Esophagus muscularis mucosa (tissue), 4 donors: ENCODE data around the gene USP9X. TPM values are rescaled to one million over a fixed set of nuclear protein-coding genes. Genes with fewer than 3 reads are reported as not detected.

Experiments used
- DNase-seq: peaks from one replicate; pipeline ENCODE4 v3.0.0-alpha.2; 2017; ENCODE audit errors: extremely low spot score
- H3K27ac ChIP-seq, 4 donors: fragments of 200-600 bp; sonication (generic); replicated peaks in 1 of 4; 1 replicate in 3 of 4; 2 replicates in 1 of 4; pipeline ENCODE4 v1.5.1; 2016 to 2019; ENCODE audit warnings: mild to moderate bottlenecking in 1 of 4
- H3K27me3 ChIP-seq, 4 donors: fragments of 200-600 bp; sonication (generic); one replicate each; pipeline versions ENCODE4 v1.5.1 to v1.6.0; 2016 to 2019
- H3K36me3 ChIP-seq, 4 donors: fragments of 200-600 bp; sonication (generic); one replicate each; pipeline ENCODE4 v1.5.1; 2016 to 2019
- H3K4me1 ChIP-seq, 4 donors: fragments of 200-600 bp; sonication (generic); one replicate each; pipeline ENCODE4 v1.5.1; 2016 to 2019
- H3K4me3 ChIP-seq, 4 donors: fragments of 200-600 bp; sonication (generic); 1 replicate in 2 of 4; 2 replicates in 2 of 4; pipeline ENCODE4 v1.5.1; 2016 to 2019; ENCODE audit warnings: mild to moderate bottlenecking in 4 of 4, moderate library complexity in 1 of 4
- H3K9me3 ChIP-seq, 4 donors: fragments of 200-600 bp; sonication (generic); 1 replicate in 3 of 4; 2 replicates in 1 of 4; pipeline ENCODE4 v1.5.1; 2016 to 2019
- EP300 ChIP-seq: sonication (generic); formaldehyde crosslinking; IDR thresholded peaks from one replicate; pipeline ENCODE4 v1.6.1; 2017; ENCODE audit warnings: antibody characterized with exemption
- POLR2A ChIP-seq: fragments of 450-650 bp; IDR thresholded peaks from one replicate; pipeline ENCODE4 v1.6.1; 2017; ENCODE audit warnings: antibody characterized with exemption, moderate library complexity, mild to moderate bottlenecking, low read depth
- POLR2AphosphoS5 ChIP-seq, 2 donors: sonication (generic); formaldehyde crosslinking; IDR thresholded peaks; one replicate each; pipeline ENCODE4 v1.6.1; 2017; ENCODE audit warnings: antibody characterized with exemption in 2 of 2
- WGBS: methylation state at CpG from one replicate; pipeline ENCODE4 v1.1.5; 2018; 5-methylcytosine and 5-hydroxymethylcytosine counted together
- intact Hi-C: fragments of 100-400 bp; cut with DNase I; formaldehyde crosslinking; loops from one replicate; pipeline ENCODE4 v1.15.1; 2023
- total RNA-seq, 4 donors: library from RNA; depleted of rRNA; stranded (reverse); fragments of >200 nt; gene quantifications; one replicate each; pipeline versions ENCODE4 v1.1.0 to v1.2.1, GENCODE V29; 2016
- TF ChIP-seq, protein P1 (sequence below), 3 experiments: fragments of 200-600 bp in 2 of 3; fragments of 450-650 bp in 1 of 3; sonication (generic) in 2 of 3; IDR thresholded peaks; one replicate each; pipeline ENCODE4 v1.5.1; 2017 to 2019; ENCODE audit warnings: antibody characterized with exemption in 3 of 3, mild to moderate bottlenecking in 2 of 3, moderate library complexity in 1 of 3

USP9X gene
- total RNA-seq, 4 donors from 2014 or later: 97.3 to 142 (median 113) TPM

DNA sequence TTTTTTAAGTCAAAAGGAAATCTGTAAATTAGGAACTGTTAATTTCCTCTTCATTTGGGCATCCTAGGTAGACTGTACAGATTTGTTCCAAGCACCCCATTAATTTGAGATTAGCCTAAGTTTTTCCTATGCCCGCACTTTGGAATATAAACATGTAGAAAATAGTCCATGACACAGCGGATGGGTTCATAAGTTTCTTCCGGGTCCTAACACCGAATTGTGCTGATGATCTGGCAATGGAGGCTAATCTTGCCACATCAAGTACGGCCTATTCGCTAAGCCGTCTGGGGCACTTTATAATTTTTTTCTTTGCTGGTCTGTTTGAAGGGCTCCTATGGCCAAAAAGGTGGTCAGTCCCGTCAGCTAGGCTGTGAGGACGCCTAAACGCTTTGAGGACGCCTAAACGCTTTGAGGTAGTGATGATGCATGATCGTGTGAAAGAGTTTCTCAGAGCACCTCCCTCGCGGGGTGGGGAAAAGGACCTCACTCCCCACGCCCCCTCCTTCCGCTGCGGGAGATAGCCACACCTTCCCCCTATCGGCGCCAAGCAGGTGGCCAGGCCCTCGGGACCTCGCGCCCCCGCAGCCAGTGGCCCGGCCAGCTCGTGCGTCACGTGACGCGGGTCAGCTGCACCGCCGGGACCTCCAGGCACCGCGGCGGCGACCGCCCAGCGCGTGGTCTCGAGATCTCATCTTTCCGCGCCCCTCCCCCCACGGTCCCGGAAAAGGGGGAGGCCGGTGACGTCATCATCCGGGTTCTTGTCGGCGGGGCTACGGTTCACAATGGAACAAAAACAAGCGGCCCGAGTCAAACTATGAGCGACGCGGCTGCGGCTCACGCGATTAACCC is 977 bp upstream of the USP9X start:
- DNase-seq: peak; percentile 99
- intact Hi-C loops: loop anchor here (10.0 kb wide), 3 partner anchors 251 to 439 kb away; partner anchors contain the start of genes CXorf38, DDX3X and MED14
- H3K36me3 ChIP-seq: no peaks in the 10 kb centered on the region
- peak overlapping the region; percentile 75 to 96 (median 88) for H3K4me3 ChIP-seq
- H3K27ac ChIP-seq: peak overlapping the region; percentile 95 to 98 (median 97)
- peaks cover 2 to 28% (median 13%) of the 10 kb centered on the region in 4 donors for H3K4me1 ChIP-seq
- H3K9me3 ChIP-seq: no peaks in the 10 kb centered on the region
- TF ChIP-seq EP300 (peak; percentile 64), POLR2AphosphoS5 (IDR thresholded peaks at IDR 0.05) (peak; percentile 93 to 95), POLR2A (peak; percentile 61)
- TF ChIP-seq, protein P1, sequence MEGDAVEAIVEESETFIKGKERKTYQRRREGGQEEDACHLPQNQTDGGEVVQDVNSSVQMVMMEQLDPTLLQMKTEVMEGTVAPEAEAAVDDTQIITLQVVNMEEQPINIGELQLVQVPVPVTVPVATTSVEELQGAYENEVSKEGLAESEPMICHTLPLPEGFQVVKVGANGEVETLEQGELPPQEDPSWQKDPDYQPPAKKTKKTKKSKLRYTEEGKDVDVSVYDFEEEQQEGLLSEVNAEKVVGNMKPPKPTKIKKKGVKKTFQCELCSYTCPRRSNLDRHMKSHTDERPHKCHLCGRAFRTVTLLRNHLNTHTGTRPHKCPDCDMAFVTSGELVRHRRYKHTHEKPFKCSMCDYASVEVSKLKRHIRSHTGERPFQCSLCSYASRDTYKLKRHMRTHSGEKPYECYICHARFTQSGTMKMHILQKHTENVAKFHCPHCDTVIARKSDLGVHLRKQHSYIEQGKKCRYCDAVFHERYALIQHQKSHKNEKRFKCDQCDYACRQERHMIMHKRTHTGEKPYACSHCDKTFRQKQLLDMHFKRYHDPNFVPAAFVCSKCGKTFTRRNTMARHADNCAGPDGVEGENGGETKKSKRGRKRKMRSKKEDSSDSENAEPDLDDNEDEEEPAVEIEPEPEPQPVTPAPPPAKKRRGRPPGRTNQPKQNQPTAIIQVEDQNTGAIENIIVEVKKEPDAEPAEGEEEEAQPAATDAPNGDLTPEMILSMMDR (IDR thresholded peaks at IDR 0.05): no peak
- H3K27me3 ChIP-seq: no peaks in the 10 kb centered on the region
- WGBS: 0% methylated on average over 31 of the region's 58 CpGs

DNA sequence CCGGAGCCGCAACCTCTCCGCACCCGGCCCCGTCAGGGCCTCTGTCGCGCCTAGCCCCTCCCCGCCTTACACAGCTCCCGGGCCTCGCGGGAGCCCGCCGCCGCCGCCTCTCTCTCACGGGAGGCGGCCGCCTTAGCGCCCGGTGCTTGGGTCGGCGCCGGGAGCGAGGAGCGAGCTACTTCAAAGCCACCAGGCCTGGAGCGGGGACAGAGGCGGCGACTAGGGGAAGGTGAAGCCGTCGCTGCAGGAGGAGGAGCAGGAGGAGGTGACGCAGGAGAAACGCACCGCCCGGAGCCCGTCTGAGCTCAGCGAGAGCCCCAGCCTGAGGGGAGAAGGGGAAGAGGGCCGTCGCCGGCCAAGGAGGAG is 250 bp downstream of the USP9X start:
- WGBS: 2% methylated on average over 16 of the region's 39 CpGs
- intact Hi-C loops: loop anchor here (5.0 to 10.0 kb wide), 4 partner anchors 153 to 441 kb away; partner anchors contain the start of genes CXorf38, DDX3X and MED14
- no peak for DNase-seq

DNA sequence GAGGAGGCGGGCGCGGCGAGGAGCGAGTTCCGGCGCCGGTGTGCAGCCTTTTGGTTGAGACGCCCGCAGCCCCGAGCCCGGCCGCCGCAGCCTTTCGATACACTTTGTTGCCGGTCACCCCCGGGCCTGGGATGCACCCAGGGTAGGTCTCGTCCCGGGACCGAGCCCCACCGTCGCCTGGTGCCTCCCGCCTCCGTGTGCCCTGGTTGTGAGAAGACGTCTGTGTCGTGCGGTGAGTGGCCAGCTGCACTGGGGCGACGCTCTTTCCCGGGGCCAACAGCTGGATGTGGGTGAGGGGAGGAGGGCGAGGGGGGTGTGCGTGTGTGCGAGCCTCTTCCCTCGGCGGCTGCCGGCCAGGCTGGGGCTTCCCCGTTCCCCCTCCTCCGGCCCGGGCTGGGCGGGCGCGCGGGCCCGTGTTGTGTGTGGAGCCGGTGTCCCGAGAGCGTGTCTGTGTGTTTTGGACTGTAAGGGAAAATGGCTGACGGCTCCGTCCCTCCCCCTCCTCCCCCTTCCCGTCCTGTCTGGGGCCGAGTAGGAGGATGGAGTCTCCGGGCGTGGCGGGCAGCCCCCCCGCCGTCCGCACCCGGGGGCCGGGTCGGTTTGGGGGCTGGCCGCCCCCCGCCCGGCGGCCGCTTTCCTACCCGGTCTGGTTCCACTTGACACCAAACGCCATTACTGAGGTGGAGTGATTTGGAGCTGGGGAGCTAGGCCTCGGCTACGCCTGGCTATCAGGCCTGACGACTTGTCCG is 807 bp downstream of the USP9X start:
- WGBS: 1% methylated on average over 14 of the region's 71 CpGs
- no peak for DNase-seq
- Histone ChIP-seq H3K36me3 (no peaks in the 10 kb centered on the region), H3K9me3 (no peaks in the 10 kb centered on the region), H3K27me3 (no peaks in the 10 kb centered on the region), H3K4me1 (peaks cover 3 to 43% (median 30%) of the 10 kb centered on the region in 4 donors), H3K27ac (peak overlapping the region; percentile 95 to 98 (median 97)), H3K4me3 (peak overlapping the region; percentile 75 to 96 (median 88))
- intact Hi-C loops: loop anchor here (5.0 to 10.0 kb wide), 4 partner anchors 154 to 441 kb away; partner anchors contain the start of genes CXorf38, DDX3X and MED14
- TF ChIP-seq POLR2A (no peak), POLR2AphosphoS5 (IDR thresholded peaks at IDR 0.05) (no peak), EP300 (no peak)
- TF ChIP-seq, protein P1 (IDR thresholded peaks at IDR 0.05): no peak

More for the DNA sequence above, 250 bp downstream of the USP9X start:
- H3K9me3 ChIP-seq: no peaks in the 10 kb centered on the region
- H3K27me3 ChIP-seq: no peaks in the 10 kb centered on the region
- TF ChIP-seq POLR2A (no peak), EP300 (no peak), POLR2AphosphoS5 (IDR thresholded peaks at IDR 0.05) (no peak)
- TF ChIP-seq, protein P1 (IDR thresholded peaks at IDR 0.05): no peak
- no peaks in the 10 kb centered on the region for H3K36me3 ChIP-seq
- H3K27ac ChIP-seq: peak overlapping the region; percentile 95 to 98 (median 97)
- H3K4me3 ChIP-seq: peak overlapping the region; percentile 75 to 96 (median 88)
- peaks cover 3 to 37% (median 25%) of the 10 kb centered on the region in 4 donors for H3K4me1 ChIP-seq

DNA sequence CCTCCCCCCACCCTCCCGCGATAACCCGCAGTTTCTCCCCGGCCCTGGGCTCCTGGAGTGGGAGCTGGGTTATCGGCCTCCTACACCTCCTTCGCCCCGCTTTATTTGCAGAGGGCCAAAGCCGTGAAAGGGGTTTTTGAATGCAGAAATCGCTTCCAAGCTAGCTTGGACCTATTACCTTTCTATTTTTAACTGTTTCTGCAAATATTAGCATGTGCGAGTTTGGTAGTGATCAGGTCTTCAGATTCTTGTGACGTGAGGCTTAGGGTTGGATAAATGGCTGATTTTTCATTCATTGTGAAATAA is 1.3 kb downstream of the USP9X start:
- intact Hi-C loops: loop anchor here (5.0 to 10.0 kb wide), 4 partner anchors 154 to 442 kb away; partner anchors contain the start of genes CXorf38, DDX3X and MED14
- peak overlapping the region; percentile 75 to 96 (median 88) for H3K4me3 ChIP-seq
- 3% methylated on average over 11 of the region's 11 CpGs for WGBS
- no peaks in the 10 kb centered on the region for H3K36me3 ChIP-seq
- H3K9me3 ChIP-seq: no peaks in the 10 kb centered on the region
- no peak for DNase-seq
- TF ChIP-seq EP300 (no peak), POLR2AphosphoS5 (IDR thresholded peaks at IDR 0.05) (no peak), POLR2A (no peak)
- TF ChIP-seq, protein P1 (IDR thresholded peaks at IDR 0.05): no peak
- peaks cover 3 to 48% (median 36%) of the 10 kb centered on the region in 4 donors for H3K4me1 ChIP-seq
- peak overlapping the region; percentile 95 to 98 (median 97) for H3K27ac ChIP-seq
- H3K27me3 ChIP-seq: no peaks in the 10 kb centered on the region
